Ureter (tissue), 1 donor: Measurements from ENCODE around the gene ZNF579. TPM values are rescaled to one million over a fixed set of nuclear protein-coding genes. Genes with fewer than 3 reads are reported as not detected.

Source experiments
- DNase-seq: peaks from one replicate; pipeline ENCODE4 v3.0.0-alpha.2; 2020; ENCODE audit warnings: low spot score
- total RNA-seq: library from RNA; stranded (reverse); gene quantifications from one replicate; pipeline ENCODE4 v1.2.4, GENCODE V29; 2023
- donor health status: DM: yes; HTN: yes; CAD: no.

Gene ZNF579
- total RNA-seq, result 14.0 TPM

GRCh38 chr19:55580628-55581144 lies at the start of gene ZNF579:
Gene ZNF579 (minus strand): TSS chr19:55580848. CDS start chr19:55579639, 1,209 bp downstream.
- peak; percentile 92 for DNase-seq

- DNase-seq, result no peak
Observed at GRCh38 chr19:55626350-55626749, 45.7 kb upstream of the ZNF579 start.

GRCh38 chr19:55625004-55625326 lies 44.3 kb upstream of the ZNF579 start:
- DNase-seq, result no peak

GRCh38 chr19:55624109-55625003 lies 43.7 kb upstream of the ZNF579 start, which contains the start of gene ZNF784:
Gene ZNF784 (minus strand): TSS chr19:55624566. CDS start chr19:55624561, 5 bp downstream.
- DNase-seq, result peak; percentile 94

- DNase-seq, result no peak
Observed at GRCh38 chr19:55623561-55623960, 42.9 kb upstream of the ZNF579 start.

- no peak for DNase-seq
Observed at GRCh38 chr19:55623130-55623529, 42.5 kb upstream of the ZNF579 start.

GRCh38 chr19:55622242-55622969 lies 41.8 kb upstream of the ZNF579 start:
- DNase-seq, result no peak

GRCh38 chr19:55621673-55622231 lies 41.1 kb upstream of the ZNF579 start:
- no peak for DNase-seq

- no peak for DNase-seq
Observed at GRCh38 chr19:55621205-55621672, 40.6 kb upstream of the ZNF579 start.

GRCh38 chr19:55620410-55621204 lies 40.0 kb upstream of the ZNF579 start:
- no peak for DNase-seq

- DNase-seq, result no peak
Observed at GRCh38 chr19:55619286-55619685, 38.6 kb upstream of the ZNF579 start.

- DNase-seq, result no peak
Observed at GRCh38 chr19:55618426-55618825, 37.8 kb upstream of the ZNF579 start.

- no peak for DNase-seq
Observed at GRCh38 chr19:55617426-55617825, 36.8 kb upstream of the ZNF579 start.

GRCh38 chr19:55616395-55616875 lies 35.8 kb upstream of the ZNF579 start:
- no peak for DNase-seq

- no peak for DNase-seq
Observed at GRCh38 chr19:55615543-55616394, 35.1 kb upstream of the ZNF579 start.

GRCh38 chr19:55614711-55615542 lies 34.3 kb upstream of the ZNF579 start:
- DNase-seq, result no peak

- no peak for DNase-seq
Observed at GRCh38 chr19:55613930-55614710, 33.5 kb upstream of the ZNF579 start.

GRCh38 chr19:55613396-55613795 lies 32.7 kb upstream of the ZNF579 start:
- no peak for DNase-seq
